Osteocyte (in vitro differentiated cells): ENCODE data around the gene XYLT1. TPM values are rescaled to one million over a fixed set of nuclear protein-coding genes. Genes with fewer than 3 reads are reported as not detected.

ENCODE experiments used
- DNase-seq: peaks from one replicate; pipeline ENCODE4 v3.0.0; 2021; ENCODE audit warnings: mixed read lengths; ENCODE audit not compliant: unreplicated experiment; ENCODE audit errors: extremely low spot score
- H3K27ac Mint-ChIP-seq: one replicate; pipeline ENCODE4 v1.8.0; 2021; ENCODE audit warnings: mild to moderate bottlenecking, mixed read lengths; ENCODE audit not compliant: unreplicated experiment
- H3K27me3 Mint-ChIP-seq: one replicate; pipeline ENCODE4 v1.8.0; 2021; ENCODE audit warnings: mixed read lengths; ENCODE audit not compliant: unreplicated experiment
- H3K36me3 Mint-ChIP-seq: one replicate; pipeline ENCODE4 v1.8.0; 2021; ENCODE audit warnings: mixed read lengths; ENCODE audit not compliant: unreplicated experiment
- H3K4me1 Mint-ChIP-seq: one replicate; pipeline ENCODE4 v1.8.0; 2021; ENCODE audit warnings: mixed read lengths; ENCODE audit not compliant: unreplicated experiment
- H3K4me3 Mint-ChIP-seq: one replicate; pipeline ENCODE4 v1.8.0; 2021; ENCODE audit warnings: mild to moderate bottlenecking, moderate library complexity, mixed read lengths; ENCODE audit not compliant: unreplicated experiment
- H3K9me3 Mint-ChIP-seq: one replicate; pipeline ENCODE4 v1.8.0; 2021; ENCODE audit warnings: mixed read lengths; ENCODE audit not compliant: unreplicated experiment
- total RNA-seq: library from RNA; stranded (reverse); gene quantifications from 2 replicates; pipeline ENCODE4 v1.2.1, GENCODE V29; 2021
- TF ChIP-seq, protein P1 (sequence below): fragments of 200-600 bp; sonication (generic); IDR thresholded peaks from 2 replicates; pipeline ENCODE4 v1.5.0; 2021; ENCODE audit warnings: antibody characterized with exemption, mild to moderate bottlenecking, moderate library complexity

The XYLT1 gene
- total RNA-seq, 1 donor from 2014 or later = 11.1 TPM

GRCh38 chr16:17257426-17258023 lies 213.2 kb downstream of the XYLT1 start:
- Mint-ChIP-seq H3K27me3 (no peaks in the 10 kb centered on the region), H3K4me1 (no peaks in the 10 kb centered on the region), H3K27ac (no peak overlapping the region), H3K9me3 (no peaks in the 10 kb centered on the region), H3K36me3 (no peaks in the 10 kb centered on the region), H3K4me3 (no peak overlapping the region)
- TF ChIP-seq, protein P1, sequence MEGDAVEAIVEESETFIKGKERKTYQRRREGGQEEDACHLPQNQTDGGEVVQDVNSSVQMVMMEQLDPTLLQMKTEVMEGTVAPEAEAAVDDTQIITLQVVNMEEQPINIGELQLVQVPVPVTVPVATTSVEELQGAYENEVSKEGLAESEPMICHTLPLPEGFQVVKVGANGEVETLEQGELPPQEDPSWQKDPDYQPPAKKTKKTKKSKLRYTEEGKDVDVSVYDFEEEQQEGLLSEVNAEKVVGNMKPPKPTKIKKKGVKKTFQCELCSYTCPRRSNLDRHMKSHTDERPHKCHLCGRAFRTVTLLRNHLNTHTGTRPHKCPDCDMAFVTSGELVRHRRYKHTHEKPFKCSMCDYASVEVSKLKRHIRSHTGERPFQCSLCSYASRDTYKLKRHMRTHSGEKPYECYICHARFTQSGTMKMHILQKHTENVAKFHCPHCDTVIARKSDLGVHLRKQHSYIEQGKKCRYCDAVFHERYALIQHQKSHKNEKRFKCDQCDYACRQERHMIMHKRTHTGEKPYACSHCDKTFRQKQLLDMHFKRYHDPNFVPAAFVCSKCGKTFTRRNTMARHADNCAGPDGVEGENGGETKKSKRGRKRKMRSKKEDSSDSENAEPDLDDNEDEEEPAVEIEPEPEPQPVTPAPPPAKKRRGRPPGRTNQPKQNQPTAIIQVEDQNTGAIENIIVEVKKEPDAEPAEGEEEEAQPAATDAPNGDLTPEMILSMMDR = no peak
- no peak for DNase-seq

DNA sequence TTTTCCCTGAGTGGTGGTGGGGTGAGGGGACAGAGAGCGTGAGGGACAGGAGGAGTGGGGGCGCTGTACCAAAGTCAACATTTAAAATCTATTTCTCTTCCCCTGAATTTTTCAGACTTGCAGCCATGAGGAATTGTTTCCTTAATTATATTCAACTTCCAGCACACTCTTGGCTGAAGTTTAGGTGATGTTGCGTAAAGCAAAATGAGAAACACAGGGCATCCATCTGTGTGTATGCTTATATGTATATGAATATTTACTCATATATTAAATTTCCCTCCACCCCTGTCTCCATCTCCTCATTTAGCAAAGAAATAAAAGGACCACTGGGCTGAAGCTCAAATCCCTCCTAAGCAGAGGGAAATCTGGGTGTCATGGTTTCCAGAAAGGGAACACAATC lies 218.1 kb downstream of the XYLT1 start:
- no peaks in the 10 kb centered on the region for H3K4me1 Mint-ChIP-seq
- H3K36me3 Mint-ChIP-seq = no peaks in the 10 kb centered on the region
- H3K27me3 Mint-ChIP-seq = no peaks in the 10 kb centered on the region
- TF ChIP-seq, protein P1 = no peak
- no peaks in the 10 kb centered on the region for H3K9me3 Mint-ChIP-seq
- H3K27ac Mint-ChIP-seq = no peak overlapping the region
- H3K4me3 Mint-ChIP-seq = no peak overlapping the region
- no peak for DNase-seq

GRCh38 chr16:17252064-17252463 lies 218.7 kb downstream of the XYLT1 start:
- DNase-seq = no peak
- Mint-ChIP-seq H3K4me1 (no peaks in the 10 kb centered on the region), H3K27ac (no peak overlapping the region), H3K36me3 (no peaks in the 10 kb centered on the region), H3K4me3 (no peak overlapping the region), H3K27me3 (no peaks in the 10 kb centered on the region), H3K9me3 (no peaks in the 10 kb centered on the region)
- TF ChIP-seq, protein P1 = no peak

- no peak overlapping the region for H3K4me3 Mint-ChIP-seq
- no peak overlapping the region for H3K27ac Mint-ChIP-seq
- H3K4me1 Mint-ChIP-seq = no peaks in the 10 kb centered on the region
- H3K36me3 Mint-ChIP-seq = no peaks in the 10 kb centered on the region
- H3K27me3 Mint-ChIP-seq = no peaks in the 10 kb centered on the region
- TF ChIP-seq, protein P1 = no peak
- DNase-seq = no peak
- H3K9me3 Mint-ChIP-seq = no peaks in the 10 kb centered on the region
Observed at GRCh38 chr16:17251496-17251895, 219.3 kb downstream of the XYLT1 start.

DNA sequence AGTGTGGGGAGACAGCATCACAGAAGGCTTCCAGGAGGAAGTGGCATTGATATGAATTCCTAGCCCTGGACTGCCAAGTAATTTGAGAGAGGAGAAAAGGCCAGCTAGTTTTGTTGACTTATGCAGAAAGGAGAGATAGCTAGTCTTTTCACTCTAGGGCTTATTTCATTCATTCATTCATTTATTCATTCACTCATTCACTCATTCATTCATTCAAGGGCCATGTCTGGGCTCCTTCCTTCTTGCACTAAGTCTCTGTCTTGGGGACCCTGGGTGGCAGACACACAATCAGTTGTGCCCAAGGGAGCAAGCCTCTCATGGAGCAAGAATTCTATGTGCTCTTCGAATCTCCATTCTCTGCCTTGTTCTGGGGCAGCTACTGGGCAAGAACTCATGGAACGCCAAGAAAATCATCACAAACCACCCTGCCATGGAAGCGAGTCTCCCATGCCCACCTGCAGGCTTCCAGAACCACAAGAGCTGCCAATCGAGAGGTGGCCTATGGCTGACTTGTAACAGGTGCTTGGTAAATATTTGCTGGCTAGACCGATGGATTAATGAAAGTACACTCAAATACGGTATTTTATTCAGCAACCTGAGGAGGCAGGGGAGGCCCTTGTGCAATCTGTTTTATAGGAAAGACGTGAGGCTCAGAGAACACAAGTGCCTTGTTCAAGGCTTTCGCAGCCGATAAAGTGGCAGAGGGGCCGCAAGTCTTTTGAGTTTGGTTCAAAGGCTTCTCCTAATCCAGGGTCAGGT lies 223.6 kb downstream of the XYLT1 start:
- Mint-ChIP-seq H3K9me3 (no peaks in the 10 kb centered on the region), H3K36me3 (no peaks in the 10 kb centered on the region), H3K27ac (no peak overlapping the region), H3K4me3 (no peak overlapping the region), H3K4me1 (no peaks in the 10 kb centered on the region), H3K27me3 (no peaks in the 10 kb centered on the region)
- TF ChIP-seq, protein P1 = no peak
- DNase-seq = no peak
